ENCODE measurements around the gene MRPL49. TPM values are rescaled to one million over a fixed set of nuclear protein-coding genes. Genes with fewer than 3 reads are reported as not detected.

The MRPL49 gene
- total and polyA plus RNA-seq, 2 donors (not counting 1 experiment from before 2014, with no cell fraction given) = 39.6 to 48.5 TPM

- POLR2A ChIA-PET = interaction anchor here (0.6 to 8.8 kb wide), 8 partner anchors 16 to 363 kb away, joined by 3 to 160 read pairs (median 4); partner anchors contain the start of genes CAPN1, FAU, MALAT1 and MRPL49
- Mint-ChIP-seq H3K27ac (peak overlapping the region; percentile 99), H3K9me3 (ENCODE audit: insufficient read depth) (no peaks in the 10 kb centered on the region), H3K4me1 (peaks cover 55% of the 10 kb centered on the region), H3K27me3 (no peaks in the 10 kb centered on the region), H3K4me3 (peak overlapping the region; percentile 97)
- CTCF ChIA-PET = interaction anchor here (0.7 to 7.5 kb wide), 7 partner anchors 9 to 440 kb away, joined by 3 to 64 read pairs (median 17); partner anchors contain the start of genes CAPN1, EHBP1L1, FAU and MRPL49
- intact Hi-C loops (cut with micrococcal nuclease) = loop anchor here (5.0 kb wide), 1 partner anchor 333 kb away; the partner anchor contains the start of gene MAP4K2
- peak overlapping the region; percentile 81 to 99 (median 96) for H3K4me3 ChIP-seq (ENCODE audit: control extremely low read depth in 1 of 5, extremely low read depth in 1 of 5, insufficient read depth in 1 of 5, low read depth in 2 of 5, low read length in 4 of 5)
- peak overlapping the region; percentile 89 for H3K4me2 ChIP-seq (replicated peaks; ENCODE audit: low read depth, low read length, poor library complexity, severe bottlenecking)
- H3K27ac ChIP-seq (ENCODE audit: low read length in 2 of 2) = peak overlapping the region; percentile 98 to 99
- H3K36me3 ChIP-seq (replicated peaks in 1 of 2; ENCODE audit: control extremely low read depth in 1 of 2, control insufficient read depth in 1 of 2, extremely low read depth in 1 of 2, insufficient read depth in 2 of 2, low read length in 1 of 2) = peaks cover 1 to 17% of the 10 kb centered on the region in 2 experiments
- no peak for DNase-seq
- H3K9me3 ChIP-seq (ENCODE audit: control extremely low read depth in 1 of 3, control insufficient read depth in 2 of 3, insufficient read depth in 1 of 3, low read length in 2 of 3) = no peaks in the 10 kb centered on the region
- peak overlapping the region; percentile 71 for H2AFZ ChIP-seq (ENCODE audit: insufficient read depth, low read depth, low read length, poor library complexity, severe bottlenecking)
- WGBS (ENCODE audit: insufficient coverage) = 72% methylated on average over 8 of the region's 11 CpGs
- peak overlapping the region; percentile 99 for H3K9ac ChIP-seq (ENCODE audit: low read length)
- peaks cover 33% of the 10 kb centered on the region for H4K20me1 ChIP-seq (ENCODE audit: control insufficient read depth, insufficient read depth, low read length, poor library complexity, severe bottlenecking)
- H3K79me2 ChIP-seq (ENCODE audit: control insufficient read depth, insufficient read depth, low read length) = peaks cover 67% of the 10 kb centered on the region
- H3K27me3 ChIP-seq (replicated peaks in 1 of 4; ENCODE audit: control extremely low read depth in 1 of 4, control insufficient read depth in 3 of 4, insufficient read depth in 4 of 4, low read length in 3 of 4) = no peaks in the 10 kb centered on the region
- peaks cover 26 to 46% of the 10 kb centered on the region in 2 donors for H3K4me1 ChIP-seq (ENCODE audit: control insufficient read depth in 2 of 2, insufficient read depth in 2 of 2, low read length in 2 of 2)
- TF ChIP-seq EZH2 (IDR thresholded peaks at IDR 0.05; ENCODE audit: borderline replicate concordance, insufficient read depth, low read depth, low read length, poor library complexity, severe bottlenecking) (no peak), CTCF (IDR thresholded peaks at IDR 0.05) (no peak)
- no peak for ATAC-seq (ENCODE audit: low read depth)
These were observed 13.6 kb downstream of the MRPL49 start for GRCh38 chr11:65135633-65136145.

All from B cell (primary cell).